ENCODE measurements around the gene NAA80. TPM values are rescaled to one million over a fixed set of nuclear protein-coding genes. Genes with fewer than 3 reads are reported as not detected.

NAA80 gene, protein sequence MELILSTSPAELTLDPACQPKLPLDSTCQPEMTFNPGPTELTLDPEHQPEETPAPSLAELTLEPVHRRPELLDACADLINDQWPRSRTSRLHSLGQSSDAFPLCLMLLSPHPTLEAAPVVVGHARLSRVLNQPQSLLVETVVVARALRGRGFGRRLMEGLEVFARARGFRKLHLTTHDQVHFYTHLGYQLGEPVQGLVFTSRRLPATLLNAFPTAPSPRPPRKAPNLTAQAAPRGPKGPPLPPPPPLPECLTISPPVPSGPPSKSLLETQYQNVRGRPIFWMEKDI
- 38.8 TPM for total RNA-seq

DNA sequence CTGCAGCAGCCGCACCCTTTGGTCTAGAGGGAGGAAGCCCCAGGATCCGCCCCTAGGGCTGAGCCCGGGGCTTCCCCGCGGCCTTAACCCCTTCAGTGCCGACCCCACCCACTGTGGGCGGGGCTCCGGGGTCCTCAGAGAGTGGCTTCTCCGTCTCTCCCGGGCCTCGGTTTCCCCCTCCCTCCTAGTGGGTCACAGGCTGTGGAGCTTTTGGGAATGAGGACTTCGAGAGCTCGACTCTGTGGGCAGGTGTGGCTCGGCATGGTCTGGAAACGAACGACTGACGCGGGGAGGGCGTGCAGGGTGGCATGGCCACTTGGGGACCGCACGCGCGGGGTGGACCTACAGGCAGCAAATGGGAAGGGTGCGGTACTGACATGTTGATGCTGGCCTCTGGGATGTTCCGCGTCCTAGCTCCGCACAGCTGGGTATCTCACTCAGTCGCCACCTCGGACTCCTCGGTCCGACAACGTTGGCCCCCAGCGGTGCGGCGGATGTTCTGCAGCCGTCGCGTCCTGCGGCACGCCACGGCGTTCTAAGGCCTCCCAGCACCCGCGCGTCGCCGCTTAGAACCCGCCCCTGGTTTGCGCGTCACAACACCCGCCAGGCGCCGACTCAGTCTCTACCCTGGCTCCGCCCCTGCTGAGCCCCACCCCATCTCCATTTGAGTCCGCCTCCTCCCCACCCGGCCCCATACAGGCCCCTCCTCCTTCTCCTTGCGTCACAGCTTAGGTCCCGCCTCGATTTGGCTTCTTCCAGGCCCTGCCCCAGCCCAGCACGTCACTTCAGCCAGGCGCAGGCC, at the start of gene NAA80, which contains the start of gene HYAL3:
TSS of gene NAA80 (minus strand) at position 570 of the 802 bp plus-strand sequence. CDS start 1,942 bp downstream, outside the sequence.
TSS of gene HYAL3 (minus strand) at position 570 of the 802 bp plus-strand sequence. CDS start 3,803 bp downstream, outside the sequence.
- peak; percentile 96 to 100 for DNase-seq (ENCODE audit: low spot score in 2 of 2)
- Histone ChIP-seq H3K27me3 (no peaks in the 10 kb centered on the region), H3K4me3 (peak within 1 kb of the TSS; percentile 85 to 89), H3K36me3 (peaks cover 0 to 10% of the 10 kb centered on the region in 2 donors), H3K9me3 (no peaks in the 10 kb centered on the region), H3K27ac (peak within 1 kb of the TSS; percentile 90 to 91), H3K4me1 (peaks cover 13 to 19% of the 10 kb centered on the region in 2 donors)
- TF ChIP-seq, protein P1, sequence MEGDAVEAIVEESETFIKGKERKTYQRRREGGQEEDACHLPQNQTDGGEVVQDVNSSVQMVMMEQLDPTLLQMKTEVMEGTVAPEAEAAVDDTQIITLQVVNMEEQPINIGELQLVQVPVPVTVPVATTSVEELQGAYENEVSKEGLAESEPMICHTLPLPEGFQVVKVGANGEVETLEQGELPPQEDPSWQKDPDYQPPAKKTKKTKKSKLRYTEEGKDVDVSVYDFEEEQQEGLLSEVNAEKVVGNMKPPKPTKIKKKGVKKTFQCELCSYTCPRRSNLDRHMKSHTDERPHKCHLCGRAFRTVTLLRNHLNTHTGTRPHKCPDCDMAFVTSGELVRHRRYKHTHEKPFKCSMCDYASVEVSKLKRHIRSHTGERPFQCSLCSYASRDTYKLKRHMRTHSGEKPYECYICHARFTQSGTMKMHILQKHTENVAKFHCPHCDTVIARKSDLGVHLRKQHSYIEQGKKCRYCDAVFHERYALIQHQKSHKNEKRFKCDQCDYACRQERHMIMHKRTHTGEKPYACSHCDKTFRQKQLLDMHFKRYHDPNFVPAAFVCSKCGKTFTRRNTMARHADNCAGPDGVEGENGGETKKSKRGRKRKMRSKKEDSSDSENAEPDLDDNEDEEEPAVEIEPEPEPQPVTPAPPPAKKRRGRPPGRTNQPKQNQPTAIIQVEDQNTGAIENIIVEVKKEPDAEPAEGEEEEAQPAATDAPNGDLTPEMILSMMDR (IDR thresholded peaks at IDR 0.05) = peak; percentile 30 to 58 (median 39)
- intact Hi-C loops (cut with DNase I) = loop anchor here (1.0 to 2.0 kb wide), 2 partner anchors 22 to 34 kb away; no protein-coding TSS in a partner anchor

GRCh38 chr3:50347187-50347813, 48.1 kb upstream of the NAA80 start:
- peaks cover 0 to 13% of the 10 kb centered on the region in 2 donors for H3K36me3 ChIP-seq
- H3K27me3 ChIP-seq = no peaks in the 10 kb centered on the region
- peak overlapping the region in 1 of 2 donors; percentile 42 for H3K27ac ChIP-seq
- no peak overlapping the region for H3K4me3 ChIP-seq
- peaks cover 19 to 26% of the 10 kb centered on the region in 2 donors for H3K4me1 ChIP-seq
- peak in 1 of 2 donors; percentile 80 for DNase-seq (ENCODE audit: low spot score in 2 of 2)
- intact Hi-C loops (cut with DNase I) = loop anchor here (1.0 kb wide), 1 partner anchor 195 kb away; no protein-coding TSS in a partner anchor
- no peaks in the 10 kb centered on the region for H3K9me3 ChIP-seq
- TF ChIP-seq, protein P1 (IDR thresholded peaks at IDR 0.05) = peak; percentile 28 to 54 (median 39)

GRCh38 chr3:50345586-50346234, 46.5 kb upstream of the NAA80 start, which contains the start of gene ZMYND10:
Gene ZMYND10 (minus strand): TSS chr3:50345732. CDS start chr3:50345579, 153 bp downstream.
- Histone ChIP-seq H3K9me3 (no peaks in the 10 kb centered on the region), H3K4me3 (peak within 1 kb of the TSS; percentile 43 to 63), H3K27ac (no peak within 1 kb of the TSS), H3K27me3 (no peaks in the 10 kb centered on the region), H3K4me1 (peaks cover 15 to 25% of the 10 kb centered on the region in 2 donors), H3K36me3 (peaks cover 0 to 13% of the 10 kb centered on the region in 2 donors)
- intact Hi-C loops (cut with DNase I) = no loop called here
- no peak for DNase-seq (ENCODE audit: low spot score in 2 of 2)
- TF ChIP-seq, protein P1 (IDR thresholded peaks at IDR 0.05) = no peak

DNA sequence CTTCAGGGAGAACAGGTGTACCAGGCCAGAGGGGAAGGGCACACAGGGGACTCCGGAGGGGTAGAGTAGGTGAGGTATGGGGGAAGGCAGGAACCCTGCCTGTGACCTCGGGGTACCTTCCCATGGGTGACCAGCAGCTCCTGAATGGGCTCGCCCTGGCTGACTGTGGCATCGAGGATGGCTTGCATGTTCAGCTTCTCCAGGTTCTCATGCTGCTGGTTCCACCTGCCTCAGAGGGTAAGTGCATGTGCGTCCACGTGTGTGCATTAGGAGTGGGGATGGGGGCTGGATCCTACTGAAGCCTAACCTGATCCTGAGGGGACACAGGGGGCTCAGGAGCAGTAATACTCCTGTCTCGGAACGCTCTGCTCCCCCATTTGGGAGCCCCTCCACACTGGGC, 45.8 kb upstream of the NAA80 start:
- H3K27me3 ChIP-seq = no peaks in the 10 kb centered on the region
- no peak for DNase-seq (ENCODE audit: low spot score in 2 of 2)
- no peak overlapping the region for H3K27ac ChIP-seq
- H3K4me3 ChIP-seq = peak overlapping the region; percentile 43 to 63
- TF ChIP-seq, protein P1 (IDR thresholded peaks at IDR 0.05) = no peak
- peaks cover 0 to 13% of the 10 kb centered on the region in 2 donors for H3K36me3 ChIP-seq
- H3K4me1 ChIP-seq = peaks cover 20 to 31% of the 10 kb centered on the region in 2 donors
- intact Hi-C loops (cut with DNase I) = no loop called here
- no peaks in the 10 kb centered on the region for H3K9me3 ChIP-seq
